ENCODE data around the gene NBL1. TPM values are rescaled to one million over a fixed set of nuclear protein-coding genes. Genes with fewer than 3 reads are reported as not detected.

The NBL1 gene
- total and polyA plus RNA-seq, 4 donors: 0.72 to 4.4 (median 1.7) TPM

DNA sequence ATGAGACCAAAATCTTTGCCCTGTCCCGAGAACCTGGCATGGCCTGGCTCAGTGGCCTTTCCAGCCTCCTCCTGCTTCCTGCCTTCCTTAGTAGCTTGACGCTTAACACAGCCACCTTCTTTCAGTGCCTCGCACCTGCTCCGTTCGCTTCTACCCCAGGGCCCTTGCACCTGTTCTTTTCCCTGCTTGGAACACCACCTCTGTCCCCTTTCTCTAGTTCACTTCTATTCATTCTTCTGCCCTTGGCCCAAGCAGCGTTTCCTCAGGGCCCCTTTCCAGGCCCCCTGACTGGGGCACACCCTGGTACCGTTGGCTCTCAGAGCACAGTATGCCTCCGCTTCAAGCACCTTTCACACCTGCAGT lies 11.6 kb downstream of the NBL1 start:
- no peak overlapping the region for H3K9ac ChIP-seq (ENCODE audit: low read depth in 1 of 2, low read length in 2 of 2)
- H3K4me1 ChIP-seq (ENCODE audit: control insufficient read depth in 4 of 4, insufficient read depth in 4 of 4, low read length in 3 of 4): peaks cover 0 to 8% (median 4%) of the 10 kb centered on the region in 4 donors
- no peak overlapping the region for H3K27ac ChIP-seq (ENCODE audit: low read depth in 1 of 2, low read length in 2 of 2)
- no peak overlapping the region for H3K4me3 ChIP-seq (ENCODE audit: low read depth in 1 of 3, low read length in 3 of 3)
- WGBS: 91% methylated on average over 8 of the region's 8 CpGs
- no peaks in the 10 kb centered on the region for H3K36me3 ChIP-seq (ENCODE audit: control insufficient read depth in 4 of 4, insufficient read depth in 3 of 4, low read depth in 1 of 4, low read length in 3 of 4)
- H3K9me3 ChIP-seq (ENCODE audit: control insufficient read depth in 4 of 4, low read length in 3 of 4): no peaks in the 10 kb centered on the region
- TF ChIP-seq, protein P1, sequence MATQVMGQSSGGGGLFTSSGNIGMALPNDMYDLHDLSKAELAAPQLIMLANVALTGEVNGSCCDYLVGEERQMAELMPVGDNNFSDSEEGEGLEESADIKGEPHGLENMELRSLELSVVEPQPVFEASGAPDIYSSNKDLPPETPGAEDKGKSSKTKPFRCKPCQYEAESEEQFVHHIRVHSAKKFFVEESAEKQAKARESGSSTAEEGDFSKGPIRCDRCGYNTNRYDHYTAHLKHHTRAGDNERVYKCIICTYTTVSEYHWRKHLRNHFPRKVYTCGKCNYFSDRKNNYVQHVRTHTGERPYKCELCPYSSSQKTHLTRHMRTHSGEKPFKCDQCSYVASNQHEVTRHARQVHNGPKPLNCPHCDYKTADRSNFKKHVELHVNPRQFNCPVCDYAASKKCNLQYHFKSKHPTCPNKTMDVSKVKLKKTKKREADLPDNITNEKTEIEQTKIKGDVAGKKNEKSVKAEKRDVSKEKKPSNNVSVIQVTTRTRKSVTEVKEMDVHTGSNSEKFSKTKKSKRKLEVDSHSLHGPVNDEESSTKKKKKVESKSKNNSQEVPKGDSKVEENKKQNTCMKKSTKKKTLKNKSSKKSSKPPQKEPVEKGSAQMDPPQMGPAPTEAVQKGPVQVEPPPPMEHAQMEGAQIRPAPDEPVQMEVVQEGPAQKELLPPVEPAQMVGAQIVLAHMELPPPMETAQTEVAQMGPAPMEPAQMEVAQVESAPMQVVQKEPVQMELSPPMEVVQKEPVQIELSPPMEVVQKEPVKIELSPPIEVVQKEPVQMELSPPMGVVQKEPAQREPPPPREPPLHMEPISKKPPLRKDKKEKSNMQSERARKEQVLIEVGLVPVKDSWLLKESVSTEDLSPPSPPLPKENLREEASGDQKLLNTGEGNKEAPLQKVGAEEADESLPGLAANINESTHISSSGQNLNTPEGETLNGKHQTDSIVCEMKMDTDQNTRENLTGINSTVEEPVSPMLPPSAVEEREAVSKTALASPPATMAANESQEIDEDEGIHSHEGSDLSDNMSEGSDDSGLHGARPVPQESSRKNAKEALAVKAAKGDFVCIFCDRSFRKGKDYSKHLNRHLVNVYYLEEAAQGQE (IDR thresholded peaks at IDR 0.05): no peak
- TF ChIP-seq, protein P2, sequence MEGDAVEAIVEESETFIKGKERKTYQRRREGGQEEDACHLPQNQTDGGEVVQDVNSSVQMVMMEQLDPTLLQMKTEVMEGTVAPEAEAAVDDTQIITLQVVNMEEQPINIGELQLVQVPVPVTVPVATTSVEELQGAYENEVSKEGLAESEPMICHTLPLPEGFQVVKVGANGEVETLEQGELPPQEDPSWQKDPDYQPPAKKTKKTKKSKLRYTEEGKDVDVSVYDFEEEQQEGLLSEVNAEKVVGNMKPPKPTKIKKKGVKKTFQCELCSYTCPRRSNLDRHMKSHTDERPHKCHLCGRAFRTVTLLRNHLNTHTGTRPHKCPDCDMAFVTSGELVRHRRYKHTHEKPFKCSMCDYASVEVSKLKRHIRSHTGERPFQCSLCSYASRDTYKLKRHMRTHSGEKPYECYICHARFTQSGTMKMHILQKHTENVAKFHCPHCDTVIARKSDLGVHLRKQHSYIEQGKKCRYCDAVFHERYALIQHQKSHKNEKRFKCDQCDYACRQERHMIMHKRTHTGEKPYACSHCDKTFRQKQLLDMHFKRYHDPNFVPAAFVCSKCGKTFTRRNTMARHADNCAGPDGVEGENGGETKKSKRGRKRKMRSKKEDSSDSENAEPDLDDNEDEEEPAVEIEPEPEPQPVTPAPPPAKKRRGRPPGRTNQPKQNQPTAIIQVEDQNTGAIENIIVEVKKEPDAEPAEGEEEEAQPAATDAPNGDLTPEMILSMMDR (IDR thresholded peaks at IDR 0.05; ENCODE audit: low read depth, low read length, missing input control): no peak
- TF ChIP-seq NR2F2 (IDR thresholded peaks at IDR 0.05) (no peak), JUND (IDR thresholded peaks at IDR 0.05) (no peak), HNF4A (conservative IDR thresholded peaks at IDR 0.05) (no peak), FOXA1 (IDR thresholded peaks at IDR 0.05) (no peak), HNF4G (IDR thresholded peaks at IDR 0.05) (no peak), RXRA (IDR thresholded peaks at IDR 0.05) (no peak), GABPA (IDR thresholded peaks at IDR 0.05 in 1 of 2, conservative IDR thresholded peaks at IDR 0.05 in 1 of 2) (no peak), EGR1 (IDR thresholded peaks at IDR 0.05; ENCODE audit: low read depth in 2 of 2) (no peak), FOXA2 (IDR thresholded peaks at IDR 0.05) (no peak), YY1 (IDR thresholded peaks at IDR 0.05) (no peak), SP1 (IDR thresholded peaks at IDR 0.05) (no peak), TAF1 (conservative IDR thresholded peaks at IDR 0.05) (no peak)
- TF ChIP-seq, protein P3, sequence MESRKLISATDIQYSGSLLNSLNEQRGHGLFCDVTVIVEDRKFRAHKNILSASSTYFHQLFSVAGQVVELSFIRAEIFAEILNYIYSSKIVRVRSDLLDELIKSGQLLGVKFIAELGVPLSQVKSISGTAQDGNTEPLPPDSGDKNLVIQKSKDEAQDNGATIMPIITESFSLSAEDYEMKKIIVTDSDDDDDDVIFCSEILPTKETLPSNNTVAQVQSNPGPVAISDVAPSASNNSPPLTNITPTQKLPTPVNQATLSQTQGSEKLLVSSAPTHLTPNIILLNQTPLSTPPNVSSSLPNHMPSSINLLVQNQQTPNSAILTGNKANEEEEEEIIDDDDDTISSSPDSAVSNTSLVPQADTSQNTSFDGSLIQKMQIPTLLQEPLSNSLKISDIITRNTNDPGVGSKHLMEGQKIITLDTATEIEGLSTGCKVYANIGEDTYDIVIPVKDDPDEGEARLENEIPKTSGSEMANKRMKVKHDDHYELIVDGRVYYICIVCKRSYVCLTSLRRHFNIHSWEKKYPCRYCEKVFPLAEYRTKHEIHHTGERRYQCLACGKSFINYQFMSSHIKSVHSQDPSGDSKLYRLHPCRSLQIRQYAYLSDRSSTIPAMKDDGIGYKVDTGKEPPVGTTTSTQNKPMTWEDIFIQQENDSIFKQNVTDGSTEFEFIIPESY (IDR thresholded peaks at IDR 0.05): no peak
- TF ChIP-seq, protein P4, sequence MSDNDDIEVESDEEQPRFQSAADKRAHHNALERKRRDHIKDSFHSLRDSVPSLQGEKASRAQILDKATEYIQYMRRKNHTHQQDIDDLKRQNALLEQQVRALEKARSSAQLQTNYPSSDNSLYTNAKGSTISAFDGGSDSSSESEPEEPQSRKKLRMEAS (IDR thresholded peaks at IDR 0.05): no peak
- DNase-seq (ENCODE audit: low spot score): no peak
- no peaks in the 10 kb centered on the region for H3K27me3 ChIP-seq (ENCODE audit: control insufficient read depth in 4 of 4, insufficient read depth in 4 of 4, low read length in 3 of 4)

DNA sequence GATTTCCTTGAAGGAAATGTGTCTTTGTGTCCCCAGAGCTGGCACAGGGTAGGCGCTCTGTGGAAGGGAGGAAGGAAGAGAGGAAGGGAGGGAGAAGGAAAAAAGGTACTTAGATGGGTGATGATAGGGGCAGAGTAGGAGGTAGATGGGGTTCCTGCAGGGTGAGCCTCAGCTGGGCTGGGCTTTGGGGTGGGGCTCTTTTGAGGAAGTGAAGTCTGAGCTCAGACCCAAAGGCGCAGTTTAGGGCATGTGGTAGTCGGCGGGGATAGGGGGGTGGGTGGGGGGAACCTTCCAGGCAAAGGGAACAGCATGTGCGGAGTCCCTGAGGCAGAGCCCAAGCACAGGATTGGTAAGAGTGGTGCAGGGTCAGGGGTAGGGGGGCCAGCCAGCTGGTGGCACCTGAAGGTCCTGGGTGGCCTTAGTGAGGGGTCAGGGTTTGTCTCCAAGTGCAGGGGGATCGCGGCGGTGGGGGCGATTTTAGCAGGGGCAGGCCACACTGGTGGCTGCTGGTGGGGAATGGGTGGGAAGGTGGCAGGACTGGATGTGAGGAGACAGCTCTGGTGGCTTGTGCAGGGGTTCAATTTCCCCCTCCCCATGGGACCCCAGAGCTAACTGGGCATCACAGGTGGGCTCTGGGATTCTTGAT lies 12.1 kb downstream of the NBL1 start:
- Histone ChIP-seq H3K36me3 (ENCODE audit: control insufficient read depth in 4 of 4, insufficient read depth in 3 of 4, low read depth in 1 of 4, low read length in 3 of 4) (no peaks in the 10 kb centered on the region), H3K9me3 (ENCODE audit: control insufficient read depth in 4 of 4, low read length in 3 of 4) (no peaks in the 10 kb centered on the region), H3K27ac (ENCODE audit: low read depth in 1 of 2, low read length in 2 of 2) (no peak overlapping the region), H3K27me3 (ENCODE audit: control insufficient read depth in 4 of 4, insufficient read depth in 4 of 4, low read length in 3 of 4) (no peaks in the 10 kb centered on the region), H3K4me1 (ENCODE audit: control insufficient read depth in 4 of 4, insufficient read depth in 4 of 4, low read length in 3 of 4) (peaks cover 0 to 4% (median 2%) of the 10 kb centered on the region in 4 donors), H3K9ac (ENCODE audit: low read depth in 1 of 2, low read length in 2 of 2) (no peak overlapping the region), H3K4me3 (ENCODE audit: low read depth in 1 of 3, low read length in 3 of 3) (no peak overlapping the region)
- no peak for DNase-seq (ENCODE audit: low spot score)
- WGBS: 93% methylated on average over 9 of the region's 9 CpGs
- TF ChIP-seq, protein P2 (IDR thresholded peaks at IDR 0.05; ENCODE audit: low read depth, low read length, missing input control): no peak
- TF ChIP-seq SP1 (IDR thresholded peaks at IDR 0.05) (no peak), HNF4A (conservative IDR thresholded peaks at IDR 0.05) (no peak), NR2F2 (IDR thresholded peaks at IDR 0.05) (no peak), FOXA2 (IDR thresholded peaks at IDR 0.05) (no peak), YY1 (IDR thresholded peaks at IDR 0.05) (no peak), RAD21 (IDR thresholded peaks at IDR 0.05) (no peak)
- TF ChIP-seq, protein P4 (IDR thresholded peaks at IDR 0.05): no peak
- TF ChIP-seq, protein P5, sequence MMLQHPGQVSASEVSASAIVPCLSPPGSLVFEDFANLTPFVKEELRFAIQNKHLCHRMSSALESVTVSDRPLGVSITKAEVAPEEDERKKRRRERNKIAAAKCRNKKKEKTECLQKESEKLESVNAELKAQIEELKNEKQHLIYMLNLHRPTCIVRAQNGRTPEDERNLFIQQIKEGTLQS (IDR thresholded peaks at IDR 0.05): no peak
- TF ChIP-seq, protein P3 (IDR thresholded peaks at IDR 0.05): no peak
